Left ventricle myocardium superior (tissue), 1 donor: Measurements from ENCODE around the gene CCDC87. TPM values are rescaled to one million over a fixed set of nuclear protein-coding genes. Genes with fewer than 3 reads are reported as not detected.
A peak's percentile ranks its signal among the peaks of the same experiment; 100 is the strongest.
"Not testable (repeated sequence)": the region's sequence is repeated elsewhere in the genome, so short reads cannot be mapped to it uniquely, and the experiment has no call there.

Experiments
- ATAC-seq: fragments of 200-7000 bp; cut with Tn5 transposase; one replicate; pipeline ENCODE4 v1.9.1; 2020; ENCODE audit warnings: mild to moderate bottlenecking, moderate library complexity
- DNase-seq: peaks from one replicate; pipeline ENCODE4 v3.0.0-alpha.2; 2020
- intact Hi-C: fragments of 100-400 bp; cut with micrococcal nuclease; formaldehyde crosslinking; loops from one replicate; pipeline ENCODE4 v1.11.0; 2022
- total RNA-seq: library from RNA; stranded (reverse); fragmentation: NEBNext Ultra II Directional; extraction: Animal tissue kit (Norgen Biotek cat#: 25700); gene quantifications from one replicate; pipeline ENCODE4 v1.2.1, GENCODE V29; 2021
- donor health status: DM: no; HTN: yes; CAD: no; lungs with severe emphysema.

Gene CCDC87
- total RNA-seq, 1 donor from 2014 or later: 0.25 TPM

DNA sequence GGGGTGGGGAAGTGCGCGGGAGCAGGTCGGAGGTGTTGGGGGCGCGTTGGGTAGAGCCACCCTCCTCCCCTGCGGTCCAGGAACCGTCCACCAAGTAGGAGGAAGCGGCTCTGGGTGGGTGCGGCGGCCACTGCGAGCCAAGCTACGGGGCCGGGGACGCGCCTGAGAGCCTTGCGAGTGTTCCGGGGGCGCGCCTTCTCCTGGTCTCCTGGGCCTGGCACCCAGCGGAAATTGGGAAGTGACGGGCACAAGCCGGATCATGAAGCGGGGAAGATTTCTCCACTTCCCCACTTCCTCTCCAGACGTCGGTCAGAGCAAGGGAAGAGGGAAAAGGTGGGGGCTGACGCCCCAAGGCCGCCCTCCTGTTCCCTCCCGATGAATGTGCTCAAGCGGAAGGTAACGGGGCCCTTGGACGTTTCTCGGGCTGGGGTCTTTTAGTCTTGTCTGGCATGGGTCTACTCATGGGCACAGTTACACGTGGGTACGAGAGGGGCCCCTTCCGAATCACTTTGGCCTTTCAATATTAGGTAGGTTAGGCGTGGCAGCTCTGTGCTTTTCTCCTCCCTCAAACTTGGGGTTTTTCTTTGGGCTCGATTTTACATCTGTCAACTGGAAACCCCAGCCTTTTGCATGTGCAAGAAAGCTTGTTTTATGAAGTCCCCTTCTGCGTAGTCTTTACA, 24.4 kb upstream of the CCDC87 start:
- ATAC-seq: peak; percentile 47
- intact Hi-C loops: no loop called here
- DNase-seq: peak; percentile 86

DNA sequence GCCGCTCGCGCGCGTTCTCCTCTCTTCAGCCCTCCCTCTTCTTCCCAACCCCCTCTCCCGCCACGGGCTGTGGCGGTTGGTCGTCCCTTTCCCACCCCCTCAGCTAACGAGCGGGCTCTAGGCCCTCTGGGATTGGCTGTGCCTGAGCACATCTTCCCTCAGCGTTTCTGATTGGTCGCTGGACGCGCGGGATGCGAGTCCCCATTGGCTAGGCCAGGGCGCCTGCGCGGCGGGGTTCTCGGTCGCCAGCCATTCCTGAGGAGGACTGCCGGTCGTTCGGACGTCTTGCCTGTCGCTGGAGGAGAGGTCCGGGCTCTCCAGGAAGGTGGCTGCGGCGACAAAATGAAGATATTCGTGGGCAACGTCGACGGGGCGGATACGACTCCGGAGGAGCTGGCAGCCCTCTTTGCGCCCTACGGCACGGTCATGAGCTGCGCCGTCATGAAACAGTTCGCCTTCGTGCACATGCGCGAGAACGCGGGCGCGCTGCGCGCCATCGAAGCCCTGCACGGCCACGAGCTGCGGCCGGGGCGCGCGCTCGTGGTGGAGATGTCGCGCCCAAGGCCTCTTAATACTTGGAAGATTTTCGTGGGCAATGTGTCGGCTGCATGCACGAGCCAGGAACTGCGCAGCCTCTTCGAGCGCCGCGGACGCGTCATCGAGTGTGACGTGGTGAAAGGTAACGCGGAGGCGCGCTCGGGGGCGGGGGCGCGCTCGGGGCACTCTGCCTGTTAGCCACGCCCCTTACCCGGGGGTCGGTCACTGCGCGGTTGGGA, 23.7 kb upstream of the CCDC87 start, which contains the start of gene RBM14:
Gene RBM14, plus strand, starts transcription at position 252 of the 776 bp plus-strand sequence. Its CDS starts 91 bp downstream, at position 343.
- intact Hi-C loops: no loop called here
- peak; percentile 97 for ATAC-seq
- DNase-seq: peak; percentile 99

DNA sequence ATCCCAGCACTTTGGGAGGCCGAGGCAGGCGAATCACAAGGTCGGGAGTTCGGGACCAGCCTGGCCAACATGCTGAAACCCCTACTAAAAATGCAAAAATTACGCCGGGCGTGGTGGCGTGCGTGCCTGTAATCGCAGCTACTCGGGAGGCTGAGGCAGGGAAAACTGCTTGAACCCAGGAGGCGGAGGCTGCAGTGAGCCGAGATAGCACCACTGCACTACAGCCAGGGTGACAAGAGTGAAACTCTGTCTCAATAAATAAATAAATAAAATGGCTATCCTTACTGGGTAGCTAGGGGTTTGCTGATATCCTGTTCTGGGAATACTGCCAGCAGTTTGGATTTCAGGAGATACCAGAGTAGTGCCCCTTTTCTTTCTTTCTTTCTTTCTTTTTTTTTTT, 21.2 kb upstream of the CCDC87 start:
- intact Hi-C loops: no loop called here
- DNase-seq (no peak), ATAC-seq (no peak)

DNA sequence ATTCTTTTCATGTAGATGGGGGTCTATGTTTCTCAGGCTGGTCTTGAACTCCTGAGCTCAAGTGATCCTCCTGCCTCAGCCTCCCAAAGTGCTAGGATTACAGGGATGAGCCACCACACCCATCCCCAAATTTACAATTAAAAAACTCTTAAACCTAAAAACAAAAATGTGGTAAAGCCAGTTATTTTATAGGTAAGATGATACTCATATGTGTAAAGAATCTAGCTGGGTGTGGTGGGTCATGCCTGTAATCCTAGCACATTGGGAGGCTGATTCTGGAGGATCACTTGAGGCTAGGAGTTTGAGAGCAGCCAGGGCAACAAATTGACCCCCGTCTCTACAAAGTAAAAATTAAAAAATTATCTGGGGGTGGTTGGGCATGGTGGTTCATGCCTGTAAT, 19.6 kb upstream of the CCDC87 start:
- DNase-seq (no peak), ATAC-seq (no peak)
- intact Hi-C loops: no loop called here

DNA sequence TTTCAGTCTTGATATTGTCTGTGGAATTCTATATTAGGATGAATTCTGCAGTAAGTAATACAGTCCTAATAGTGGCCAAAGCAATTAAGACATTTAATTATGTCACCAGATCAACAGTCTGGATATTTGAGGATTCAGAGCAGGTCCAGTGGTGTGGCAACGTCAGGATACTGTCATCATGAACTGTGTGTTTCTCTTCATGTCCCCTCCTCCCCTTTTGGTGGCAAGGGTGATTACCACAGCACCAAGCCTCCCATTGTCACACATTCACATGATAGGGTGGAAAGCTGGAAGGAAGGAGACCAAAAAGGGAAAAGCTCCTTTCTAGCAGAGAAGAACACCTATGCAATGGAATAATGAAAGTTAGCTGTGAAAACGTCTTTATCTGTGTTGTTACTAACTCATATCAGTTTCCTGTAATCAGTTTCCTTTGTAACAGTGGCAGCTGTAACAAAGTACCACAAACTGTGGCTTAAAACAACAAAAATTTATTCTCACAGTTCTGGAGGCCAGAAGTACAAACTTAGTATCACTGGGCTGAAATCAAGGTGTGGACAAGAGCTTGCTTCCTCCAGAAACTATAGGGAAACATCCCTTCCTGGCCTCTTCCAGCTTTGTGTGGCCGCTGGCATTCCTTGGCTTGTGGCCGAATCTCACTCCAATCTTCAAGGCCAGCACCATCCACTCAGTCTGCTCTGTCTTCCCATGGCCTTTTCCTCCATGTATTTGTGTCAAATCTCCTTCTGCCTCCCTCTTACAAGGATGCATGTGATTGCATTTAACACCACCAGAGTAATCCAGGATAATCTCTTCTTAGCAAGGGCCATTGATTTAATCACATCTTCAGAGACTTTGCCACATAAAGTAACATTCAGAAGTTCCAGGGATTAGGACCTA, 17.1 kb upstream of the CCDC87 start:
- DNase-seq (no peak), ATAC-seq (no peak)
- intact Hi-C loops: no loop called here

DNA sequence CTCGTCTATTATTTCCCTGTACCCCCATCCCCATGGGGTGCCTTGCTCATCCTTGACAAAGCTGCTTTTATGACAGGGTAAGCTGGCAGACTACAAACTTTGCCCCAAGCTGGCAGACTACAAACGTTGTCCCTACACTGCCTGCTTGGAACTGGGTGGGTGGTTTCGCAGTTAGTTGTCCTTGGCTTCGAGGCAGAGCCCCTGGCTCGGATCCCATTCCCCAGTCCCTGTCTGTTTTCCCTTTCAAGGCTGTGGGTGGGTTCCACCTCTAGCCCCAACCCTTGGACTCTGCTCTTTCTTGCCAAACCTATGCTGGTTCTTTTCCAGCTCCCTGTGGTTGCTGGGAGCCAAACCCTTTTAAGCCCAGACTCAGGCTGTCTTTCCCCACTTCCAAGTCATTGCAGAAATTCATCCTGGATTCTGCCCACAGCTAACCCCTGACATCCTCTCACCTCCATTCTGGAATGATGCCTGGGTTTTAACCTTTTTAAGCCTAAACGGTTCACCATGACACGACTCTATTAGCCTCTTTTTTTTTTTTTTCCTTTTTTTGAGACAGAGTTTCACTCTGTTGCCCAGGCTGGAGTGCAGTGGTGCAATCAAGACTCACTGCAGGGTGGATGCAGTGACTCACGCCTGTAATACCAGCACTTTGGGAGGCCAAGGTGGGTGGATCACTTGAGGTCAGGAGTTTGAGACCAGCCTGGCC, 14.4 kb upstream of the CCDC87 start:
- intact Hi-C loops: no loop called here
- DNase-seq (peak; percentile 63), ATAC-seq (peak; percentile 78)

DNA sequence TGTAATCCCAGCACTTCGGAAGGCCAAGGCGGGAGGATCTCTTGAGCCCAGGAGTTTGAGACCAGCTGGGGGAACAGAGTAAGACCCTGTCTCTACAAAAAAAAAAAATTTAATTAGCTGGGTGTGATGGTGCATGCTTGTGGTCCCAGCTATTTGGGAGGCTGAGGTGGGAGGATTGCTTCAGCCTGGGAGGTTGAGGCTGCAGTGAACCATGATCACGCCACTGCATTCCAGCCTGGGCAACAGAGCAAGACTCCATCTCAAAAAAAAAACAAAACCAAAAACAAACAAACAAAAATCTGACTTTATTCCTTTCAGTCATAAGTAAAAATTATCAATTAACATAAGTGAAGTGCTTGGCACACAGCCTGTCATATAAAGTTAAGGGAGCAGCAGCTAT, 13.7 kb upstream of the CCDC87 start:
- intact Hi-C loops, DNase-seq, ATAC-seq: not testable (repeated sequence)

DNA sequence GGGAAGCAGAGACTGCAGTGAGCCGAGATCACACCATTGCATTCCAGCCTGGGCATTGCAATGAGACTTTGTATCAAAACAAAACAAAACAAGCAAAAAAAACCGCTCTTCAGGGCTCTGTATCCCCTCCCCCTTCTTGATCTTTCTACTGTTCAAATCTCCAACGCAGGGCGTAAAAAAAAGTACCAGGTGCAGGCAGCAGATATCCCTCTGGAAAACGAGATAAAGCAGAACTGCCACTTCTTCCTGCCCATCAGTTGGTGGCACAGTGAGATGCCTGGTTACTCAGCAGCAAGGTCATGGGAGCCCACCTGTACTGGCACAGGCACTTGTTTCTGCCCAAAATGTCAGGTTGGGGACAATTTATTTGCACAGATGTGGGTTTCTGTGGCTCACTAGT, 11.3 kb upstream of the CCDC87 start:
- intact Hi-C loops: no loop called here

DNA sequence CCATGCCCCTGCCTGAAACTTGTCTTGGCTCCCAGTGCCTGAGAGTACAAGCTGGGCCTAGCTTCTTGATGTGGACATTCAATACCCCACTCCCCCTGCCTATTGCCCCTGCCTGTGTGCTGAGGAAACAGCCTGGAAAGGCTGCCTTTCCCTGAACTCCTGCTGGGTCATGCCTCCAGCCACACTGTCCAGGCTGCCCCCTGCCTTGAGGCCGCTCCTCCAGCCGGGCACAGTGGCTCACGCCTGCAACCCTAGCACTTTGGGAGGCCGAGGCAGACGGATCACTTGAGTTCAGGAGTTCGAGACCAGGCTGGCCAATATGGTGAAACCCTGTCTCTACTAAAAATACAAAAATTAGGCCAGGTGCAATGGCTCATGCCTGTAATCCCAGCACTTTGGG, 10.2 kb upstream of the CCDC87 start:
- ATAC-seq (no peak), DNase-seq (no peak)
- intact Hi-C loops: no loop called here

More for the DNA sequence above, 11.3 kb upstream of the CCDC87 start:
- no peak for DNase-seq
- ATAC-seq: no peak

DNA sequence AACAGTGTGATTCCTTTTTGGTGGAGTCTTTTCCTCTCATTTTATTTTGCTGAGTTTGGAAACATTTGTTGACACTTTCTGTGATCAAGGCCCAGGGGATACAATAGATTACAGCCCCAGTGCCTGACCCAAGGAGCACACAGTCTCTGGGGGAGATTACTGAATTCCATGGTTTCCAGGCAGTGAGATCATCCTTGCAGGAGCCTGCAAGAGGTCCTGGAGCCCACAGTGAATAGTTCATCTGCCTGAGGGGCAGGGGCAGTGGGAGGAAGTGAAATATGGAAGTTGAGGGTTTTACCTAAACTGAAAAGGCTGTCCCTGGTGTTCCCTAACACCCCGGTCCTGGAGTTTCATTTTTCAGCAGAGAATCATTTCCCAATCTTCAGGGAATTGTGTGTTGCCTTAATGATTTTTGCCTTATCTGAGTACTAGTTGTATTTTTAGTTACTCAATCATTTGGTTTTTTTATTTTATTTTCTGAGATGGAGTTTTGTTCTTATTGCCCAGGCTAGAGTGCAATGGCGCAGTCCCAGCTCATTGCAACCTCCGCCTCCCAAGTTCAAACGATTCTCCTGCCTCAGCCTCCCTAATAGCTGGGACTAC, 7.9 kb upstream of the CCDC87 start:
- DNase-seq (no peak), ATAC-seq (peak; percentile 64)
- intact Hi-C loops: no loop called here

DNA sequence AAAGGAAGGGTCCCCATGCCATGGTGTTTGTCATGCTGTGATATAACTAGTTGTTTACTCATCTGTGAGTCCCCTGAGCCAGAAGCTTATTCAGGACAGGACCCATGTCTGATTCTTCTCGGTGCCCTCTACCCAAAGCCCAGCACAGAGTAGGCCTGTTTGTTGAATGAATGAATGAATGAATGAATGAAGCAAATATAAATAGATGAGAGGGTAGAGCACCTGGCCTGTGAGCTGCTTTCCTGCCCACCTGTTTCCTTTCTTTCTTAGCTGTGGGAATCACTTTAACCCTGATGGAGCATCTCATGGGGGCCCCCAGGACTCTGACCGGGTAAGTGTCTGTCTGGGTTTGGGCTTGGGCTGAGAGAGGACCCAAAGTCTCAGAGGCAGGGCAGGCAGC, 7.4 kb upstream of the CCDC87 start:
- ATAC-seq: no peak

DNA sequence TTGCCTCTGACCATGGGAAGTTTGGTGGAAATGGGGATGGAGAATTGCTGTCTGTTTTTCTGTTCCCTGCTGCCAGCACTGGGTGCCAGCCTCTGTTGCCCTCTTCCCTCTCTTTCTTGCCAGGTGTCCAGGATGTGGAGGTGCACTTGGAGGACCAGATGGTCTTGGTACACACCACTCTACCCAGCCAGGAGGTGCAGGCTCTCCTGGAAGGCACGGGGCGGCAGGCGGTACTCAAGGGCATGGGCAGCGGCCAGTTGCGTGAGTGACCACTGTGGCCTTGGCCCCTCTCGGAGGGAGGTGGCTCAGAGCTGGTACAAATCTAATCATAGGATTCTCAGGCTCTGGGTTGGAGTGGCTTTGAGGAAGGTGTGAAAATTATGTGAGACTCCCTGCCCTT, 6.1 kb upstream of the CCDC87 start:
- intact Hi-C loops: no loop called here

More for the DNA sequence above, 7.4 kb upstream of the CCDC87 start:
- intact Hi-C loops: no loop called here
- DNase-seq: no peak

DNA sequence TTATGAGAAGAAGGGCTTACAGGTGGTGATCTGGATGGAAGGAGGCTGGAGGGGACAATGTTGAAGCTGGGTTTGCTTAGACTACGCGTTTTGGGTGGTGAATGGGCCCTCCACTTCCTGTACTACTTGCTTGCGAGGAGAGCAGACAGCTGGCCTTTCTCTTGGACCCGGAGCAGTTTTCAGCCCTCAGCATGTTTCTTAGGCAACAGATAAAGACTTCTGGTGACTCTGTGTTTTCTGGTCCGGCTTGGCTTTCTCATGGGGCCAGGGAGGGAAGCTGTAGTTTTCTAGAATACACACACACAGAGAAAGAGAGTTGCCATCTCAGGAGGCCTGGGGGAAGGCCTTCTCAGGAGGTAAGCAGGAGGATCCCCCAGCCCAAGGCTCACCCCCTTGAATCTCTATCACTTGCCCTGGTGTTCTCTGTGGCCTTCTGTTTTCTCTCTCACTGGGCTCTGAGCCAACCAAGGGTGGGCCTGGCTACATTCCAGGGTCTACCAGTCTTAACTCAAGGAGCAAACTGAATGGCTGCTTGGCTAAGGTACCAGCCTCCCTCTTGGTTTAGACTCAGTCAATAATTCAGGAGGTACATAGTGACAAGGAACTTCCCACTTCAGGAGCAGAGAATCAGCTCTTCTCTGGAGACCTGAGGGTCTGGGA, 2.5 kb upstream of the CCDC87 start:
- ATAC-seq (peak; percentile 65), DNase-seq (peak; percentile 60)
- intact Hi-C loops: no loop called here

More for the DNA sequence above, 6.1 kb upstream of the CCDC87 start:
- DNase-seq: no peak
- no peak for ATAC-seq

DNA sequence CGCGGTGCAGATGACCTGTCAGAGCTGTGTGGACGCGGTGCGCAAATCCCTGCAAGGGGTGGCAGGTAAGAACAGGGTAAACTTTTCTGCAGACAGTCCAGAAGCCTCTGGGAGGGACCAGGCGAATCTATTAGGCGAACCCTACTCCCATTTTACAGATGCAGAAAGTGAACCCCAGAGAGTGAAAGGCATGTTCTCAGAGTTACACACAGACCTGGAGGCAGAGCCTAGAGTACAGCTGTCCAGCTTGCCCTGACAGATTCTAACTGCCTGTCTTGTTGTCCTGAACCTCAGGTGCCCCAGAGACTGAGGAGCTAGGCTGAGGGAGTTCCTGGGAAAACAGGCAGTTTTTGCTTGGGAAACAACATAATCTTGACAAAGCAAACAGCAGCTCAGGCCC, 787 bp upstream of the CCDC87 start:
- intact Hi-C loops: no loop called here
- ATAC-seq (no peak), DNase-seq (no peak)

DNA sequence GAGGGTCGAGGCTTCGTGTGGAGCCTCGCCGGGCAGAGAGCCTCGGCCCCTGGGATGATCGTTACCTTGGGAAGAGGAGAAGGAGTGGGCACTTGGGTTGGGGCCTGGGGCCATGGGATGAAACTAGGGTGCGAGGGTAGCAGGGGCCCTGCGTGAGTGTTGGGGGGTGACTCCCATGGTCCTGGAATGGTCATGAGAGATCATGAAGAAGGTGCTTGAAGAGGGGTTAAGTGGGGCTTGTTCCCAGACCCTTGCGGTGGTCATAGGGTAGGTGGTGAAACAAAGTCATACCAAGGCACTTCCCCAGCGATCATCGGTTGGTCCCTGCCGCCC, 406 bp upstream of the CCDC87 start:
- ATAC-seq: peak; percentile 2
- intact Hi-C loops: no loop called here
- DNase-seq: no peak

DNA sequence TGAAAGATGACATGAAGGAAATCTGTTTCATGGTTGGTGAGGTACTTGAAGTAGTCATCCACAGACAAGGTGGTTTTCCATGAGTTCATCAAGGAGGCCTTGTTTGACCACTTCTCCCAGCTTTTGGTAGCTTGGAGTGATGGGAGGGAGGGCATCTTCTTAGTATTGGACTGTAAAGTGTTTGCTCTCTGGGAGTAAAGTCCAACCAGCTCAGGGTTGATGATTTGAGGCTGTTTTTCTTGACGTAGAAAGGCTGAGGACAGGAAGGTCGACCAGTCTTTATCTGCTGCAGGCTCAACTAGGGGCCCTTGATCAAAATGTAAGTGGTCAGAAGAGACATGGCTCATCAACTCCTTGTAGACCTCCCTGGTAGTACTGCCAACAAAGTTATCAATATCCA, 1.7 kb downstream of the CCDC87 start:
- intact Hi-C loops: no loop called here
- DNase-seq (no peak), ATAC-seq (no peak)

DNA sequence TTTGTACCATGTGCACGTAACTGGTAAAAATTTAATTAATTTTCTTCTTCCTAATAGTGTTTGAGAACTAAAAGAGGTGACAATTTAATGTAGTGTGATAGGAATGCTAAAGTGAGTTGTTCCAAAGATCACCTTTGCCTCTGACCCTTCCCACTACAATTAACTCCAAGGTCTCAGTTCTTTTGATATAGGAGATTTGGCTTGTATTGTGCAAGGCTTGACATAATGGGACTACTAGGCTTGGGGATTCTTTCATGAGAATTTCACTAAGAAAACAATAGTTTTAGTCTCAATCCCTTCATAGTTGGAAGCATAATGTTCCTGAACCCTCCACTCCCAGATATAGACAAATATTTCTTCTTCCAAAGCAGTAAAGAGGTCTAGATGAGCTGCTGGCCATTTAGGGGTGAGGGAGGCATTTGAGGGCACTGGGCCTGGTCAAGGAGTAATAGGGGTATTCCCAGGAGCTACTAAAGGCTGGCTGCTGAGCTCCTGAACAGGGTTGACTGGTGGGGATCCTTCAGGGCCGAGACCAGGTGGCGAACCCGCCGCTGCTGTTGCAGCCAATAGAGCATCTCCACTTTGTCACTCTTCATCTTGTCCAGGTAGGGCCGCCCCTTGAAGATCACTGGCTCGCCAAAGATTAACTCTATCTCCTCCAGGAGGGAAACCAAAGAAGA, 2.7 kb downstream of the CCDC87 start:
- DNase-seq (no peak), ATAC-seq (no peak)
- intact Hi-C loops: no loop called here

DNA sequence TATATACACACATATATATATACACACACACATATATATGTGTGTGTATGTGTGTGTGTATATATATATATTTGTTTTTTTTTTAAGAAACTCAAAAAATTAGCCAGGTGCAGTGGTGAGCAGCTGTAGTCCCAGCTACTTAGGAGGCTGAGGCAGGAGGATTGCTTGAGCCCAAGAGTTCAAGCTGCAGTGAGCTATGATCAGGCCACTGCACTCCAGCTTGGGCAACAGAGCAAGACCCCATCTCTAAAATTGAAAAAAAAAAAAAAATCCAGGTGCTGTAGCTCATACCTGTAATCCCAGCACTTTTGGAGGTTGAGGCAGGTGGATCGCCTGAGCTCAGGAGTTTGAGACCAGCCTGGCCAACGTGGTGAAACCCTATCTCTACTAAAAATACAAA, 3.5 kb downstream of the CCDC87 start:
- DNase-seq, ATAC-seq, intact Hi-C loops: not testable (repeated sequence)
